Mesenchymal stem cell (in vitro differentiated cells and primary cell): ENCODE measurements around the gene GRM1.

Experiments
- DNase-seq: peaks from one replicate; pipeline ENCODE4 v3.0.0-alpha.2; 2013
- H2AFZ ChIP-seq: one replicate; pipeline ENCODE4 v1.6.1; 2013; ENCODE audit warnings: low read depth, mild to moderate bottlenecking, control low read depth, inconsistent platforms, low read length, moderate library complexity
- H2AK5ac ChIP-seq: 2 replicates; pipeline ENCODE4 v1.6.1; 2013; ENCODE audit warnings: low read length, moderate library complexity, mild to moderate bottlenecking, inconsistent platforms; ENCODE audit not compliant: severe bottlenecking
- H2BK120ac ChIP-seq: one replicate; pipeline ENCODE4 v1.6.1; 2013; ENCODE audit warnings: low read depth, mild to moderate bottlenecking, inconsistent platforms, low read length, moderate library complexity
- H2BK12ac ChIP-seq, 2 experiments: one replicate each; pipeline ENCODE4 v1.6.1; 2013; ENCODE audit warnings: inconsistent platforms in 2 of 2, low read length in 2 of 2, mild to moderate bottlenecking in 2 of 2, moderate library complexity in 2 of 2, control low read depth in 1 of 2
- H2BK15ac ChIP-seq: one replicate; pipeline ENCODE4 v1.6.1; 2013; ENCODE audit warnings: mild to moderate bottlenecking, low read depth, inconsistent platforms; ENCODE audit not compliant: poor library complexity, severe bottlenecking
- H2BK5ac ChIP-seq: 2 replicates; pipeline ENCODE4 v1.6.1; 2013; ENCODE audit warnings: low read depth, mild to moderate bottlenecking, low read length, control low read depth, inconsistent platforms; ENCODE audit not compliant: poor library complexity, severe bottlenecking
- H3K14ac ChIP-seq, 2 experiments: one replicate each; pipeline ENCODE4 v1.6.1; 2013; ENCODE audit warnings: inconsistent platforms in 2 of 2, low read length in 2 of 2, control low read depth in 1 of 2, mild to moderate bottlenecking in 1 of 2, moderate library complexity in 1 of 2
- H3K18ac ChIP-seq, 2 experiments: one replicate each; pipeline ENCODE4 v1.6.1; 2013; ENCODE audit warnings: inconsistent platforms in 2 of 2, low read length in 2 of 2, control low read depth in 1 of 2, low read depth in 1 of 2, mild to moderate bottlenecking in 1 of 2
- H3K23ac ChIP-seq, 2 experiments: one replicate each; pipeline ENCODE4 v1.6.1; 2013; ENCODE audit warnings: inconsistent platforms in 2 of 2, low read length in 2 of 2, mild to moderate bottlenecking in 2 of 2, moderate library complexity in 2 of 2, control low read depth in 1 of 2
- H3K27ac ChIP-seq: 2 replicates; pipeline ENCODE4 v1.5.1; 2013; ENCODE audit warnings: mild to moderate bottlenecking, moderate library complexity, low read length, control low read depth, inconsistent platforms; ENCODE audit not compliant: poor library complexity, severe bottlenecking
- H3K27me3 ChIP-seq, 2 experiments: 2 replicates each; pipeline versions ENCODE4 v1.6.1 to v1.7.0; 2013; ENCODE audit warnings: low read length in 2 of 2, mild to moderate bottlenecking in 2 of 2, moderate library complexity in 2 of 2, control low read depth in 1 of 2, inconsistent platforms in 1 of 2; ENCODE audit not compliant: control insufficient read depth in 1 of 2, insufficient read depth in 1 of 2
- H3K36me3 ChIP-seq, 2 experiments: 2 replicates each; pipeline versions ENCODE4 v1.6.1 to v1.7.0; 2013; ENCODE audit warnings: low read length in 2 of 2, control low read depth in 1 of 2, inconsistent platforms in 1 of 2, low read depth in 1 of 2, mild to moderate bottlenecking in 1 of 2; ENCODE audit not compliant: insufficient read depth in 2 of 2, control insufficient read depth in 1 of 2
- H3K4ac ChIP-seq, 2 experiments: one replicate each; pipeline ENCODE4 v1.6.1; 2013; ENCODE audit warnings: inconsistent platforms in 2 of 2, low read length in 2 of 2, mild to moderate bottlenecking in 2 of 2, moderate library complexity in 2 of 2, control low read depth in 1 of 2, low read depth in 1 of 2
- H3K4me1 ChIP-seq: 2 replicates; pipeline ENCODE4 v1.6.1; 2013; ENCODE audit warnings: low read depth, low read length, control low read depth; ENCODE audit not compliant: control insufficient read depth, insufficient read depth
- H3K4me2 ChIP-seq: 2 replicates; pipeline ENCODE4 v1.6.1; 2013; ENCODE audit warnings: low read length, mild to moderate bottlenecking, inconsistent platforms; ENCODE audit not compliant: poor library complexity, severe bottlenecking
- H3K4me3 ChIP-seq, 2 experiments: 2 replicates each; pipeline versions ENCODE4 v1.5.1 to v1.7.0; 2013; ENCODE audit warnings: low read length in 2 of 2, mild to moderate bottlenecking in 2 of 2, control low read depth in 1 of 2, low read depth in 1 of 2; ENCODE audit not compliant: insufficient read depth in 1 of 2
- H3K79me1 ChIP-seq: replicated peaks from 2 replicates; pipeline ENCODE4 v1.6.1; 2013; ENCODE audit warnings: mild to moderate bottlenecking, control low read depth, low read length, inconsistent platforms; ENCODE audit not compliant: poor library complexity, severe bottlenecking
- H3K9ac ChIP-seq: 2 replicates; pipeline ENCODE4 v1.7.0; 2013; ENCODE audit warnings: mild to moderate bottlenecking, low read length, moderate library complexity
- H3K9me3 ChIP-seq: 2 replicates; pipeline ENCODE4 v1.7.0; 2013; ENCODE audit warnings: mild to moderate bottlenecking, low read length; ENCODE audit not compliant: control insufficient read depth
- H4K8ac ChIP-seq: one replicate; pipeline ENCODE4 v1.6.1; 2013; ENCODE audit warnings: inconsistent platforms, mild to moderate bottlenecking, low read length, moderate library complexity
- H4K91ac ChIP-seq: one replicate; pipeline ENCODE4 v1.6.1; 2013; ENCODE audit warnings: mild to moderate bottlenecking, low read length, inconsistent platforms
- WGBS: methylation state at CpG from one replicate; pipeline ENCODE4 v1.1.7; 2013; ENCODE audit warnings: mixed read lengths; 5-methylcytosine and 5-hydroxymethylcytosine counted together

Gene GRM1

GRCh38 chr6:146050168-146050567 lies 21.3 kb downstream of the GRM1 start:
- no peak overlapping the region for H3K14ac ChIP-seq
- no peak overlapping the region for H3K4ac ChIP-seq
- H2AFZ ChIP-seq: no peak overlapping the region
- no peaks in the 10 kb centered on the region for H3K79me1 ChIP-seq
- no peak overlapping the region for H2BK120ac ChIP-seq
- no peaks in the 10 kb centered on the region for H3K27me3 ChIP-seq
- no peaks in the 10 kb centered on the region for H3K36me3 ChIP-seq
- H4K8ac ChIP-seq: no peak overlapping the region
- H3K9ac ChIP-seq: no peak overlapping the region
- peaks cover 5% of the 10 kb centered on the region for H3K9me3 ChIP-seq
- no peak overlapping the region for H3K4me3 ChIP-seq
- no peak for DNase-seq
- H3K23ac ChIP-seq: no peak overlapping the region
- no peak overlapping the region for H3K4me2 ChIP-seq
- H3K4me1 ChIP-seq: no peaks in the 10 kb centered on the region
- H4K91ac ChIP-seq: no peak overlapping the region
- no peak overlapping the region for H3K27ac ChIP-seq
- no peak overlapping the region for H2BK5ac ChIP-seq
- H2AK5ac ChIP-seq: no peak overlapping the region
- H2BK15ac ChIP-seq: no peak overlapping the region
- no peak overlapping the region for H3K18ac ChIP-seq
- WGBS: 80% methylated on average over 1 of the region's 1 CpG
- H2BK12ac ChIP-seq: no peak overlapping the region

- 86% methylated on average over 3 of the region's 6 CpGs for WGBS
Measured at GRCh38 chr6:146056506-146056905, 27.6 kb downstream of the GRM1 start.

GRCh38 chr6:146065690-146066089 lies 36.8 kb downstream of the GRM1 start:
- Histone ChIP-seq H3K23ac (no peak overlapping the region), H3K14ac (no peak overlapping the region), H2BK120ac (no peak overlapping the region), H3K27ac (no peak overlapping the region), H2BK12ac (no peak overlapping the region), H3K4me3 (no peak overlapping the region), H2BK5ac (no peak overlapping the region), H2AFZ (no peak overlapping the region), H4K91ac (no peak overlapping the region), H3K9ac (no peak overlapping the region), H3K27me3 (no peaks in the 10 kb centered on the region), H4K8ac (no peak overlapping the region), H3K79me1 (no peaks in the 10 kb centered on the region), H3K18ac (no peak overlapping the region), H3K36me3 (no peaks in the 10 kb centered on the region), H3K9me3 (no peaks in the 10 kb centered on the region), H3K4me1 (no peaks in the 10 kb centered on the region), H3K4me2 (no peak overlapping the region), H2BK15ac (no peak overlapping the region), H2AK5ac (no peak overlapping the region), H3K4ac (no peak overlapping the region)
- no peak for DNase-seq
- WGBS: 84% methylated on average over 1 of the region's 2 CpGs

More at GRCh38 chr6:146056506-146056905, 27.6 kb downstream of the GRM1 start:
- H3K23ac ChIP-seq: no peak overlapping the region
- H3K27me3 ChIP-seq: no peaks in the 10 kb centered on the region
- H3K79me1 ChIP-seq: no peaks in the 10 kb centered on the region
- H3K27ac ChIP-seq: no peak overlapping the region
- no peak overlapping the region for H3K18ac ChIP-seq
- H3K14ac ChIP-seq: no peak overlapping the region
- no peak overlapping the region for H2AK5ac ChIP-seq
- no peaks in the 10 kb centered on the region for H3K4me1 ChIP-seq
- H3K36me3 ChIP-seq: no peaks in the 10 kb centered on the region
- no peak overlapping the region for H3K4ac ChIP-seq
- H3K9ac ChIP-seq: no peak overlapping the region
- no peak overlapping the region for H2BK15ac ChIP-seq
- H4K8ac ChIP-seq: no peak overlapping the region
- H3K4me2 ChIP-seq: no peak overlapping the region
- H2BK120ac ChIP-seq: no peak overlapping the region
- H3K4me3 ChIP-seq: no peak overlapping the region
- no peak overlapping the region for H2BK5ac ChIP-seq
- no peak for DNase-seq
- H2AFZ ChIP-seq: no peak overlapping the region
- no peak overlapping the region for H4K91ac ChIP-seq
- H2BK12ac ChIP-seq: no peak overlapping the region
- peaks cover 5% of the 10 kb centered on the region for H3K9me3 ChIP-seq

- Histone ChIP-seq H3K9me3 (no peaks in the 10 kb centered on the region), H3K4ac (no peak overlapping the region), H2BK15ac (no peak overlapping the region), H3K79me1 (no peaks in the 10 kb centered on the region), H3K14ac (no peak overlapping the region), H3K4me1 (no peaks in the 10 kb centered on the region), H2BK5ac (no peak overlapping the region), H3K4me2 (no peak overlapping the region), H2BK120ac (no peak overlapping the region), H3K18ac (no peak overlapping the region), H2AFZ (no peak overlapping the region), H3K27ac (no peak overlapping the region), H3K4me3 (no peak overlapping the region), H4K91ac (no peak overlapping the region), H3K36me3 (no peaks in the 10 kb centered on the region), H4K8ac (no peak overlapping the region), H3K27me3 (no peaks in the 10 kb centered on the region), H3K23ac (no peak overlapping the region), H2AK5ac (no peak overlapping the region), H3K9ac (no peak overlapping the region), H2BK12ac (no peak overlapping the region)
- 73% methylated on average over 1 of the region's 1 CpG for WGBS
- DNase-seq: no peak
Measured at GRCh38 chr6:146066506-146066905, 37.6 kb downstream of the GRM1 start.
